Stomach smooth muscle (tissue), 2 donors: ENCODE results near the gene CYP1B1.
A peak's percentile ranks its signal among the peaks of the same experiment; 100 is the strongest.
"Not testable (repeated sequence)": the region's sequence is repeated elsewhere in the genome, so short reads cannot be mapped to it uniquely, and the experiment has no call there.

ENCODE experiments used
- H3K27ac ChIP-seq: one replicate; pipeline ENCODE4 v1.7.0; 2013; ENCODE audit warnings: mild to moderate bottlenecking, low read length, inconsistent platforms
- H3K27me3 ChIP-seq, 2 donors: one replicate each; pipeline ENCODE4 v1.7.0; 2013; ENCODE audit warnings: low read length in 2 of 2; ENCODE audit not compliant: insufficient read depth in 2 of 2, control insufficient read depth in 1 of 2
- H3K36me3 ChIP-seq, 2 donors: one replicate each; pipeline ENCODE4 v1.7.0; 2013; ENCODE audit warnings: low read length in 2 of 2; ENCODE audit not compliant: control insufficient read depth in 2 of 2, insufficient read depth in 2 of 2
- H3K4me1 ChIP-seq: one replicate; pipeline ENCODE4 v1.7.0; 2013; ENCODE audit warnings: low read length; ENCODE audit not compliant: control insufficient read depth, insufficient read depth
- H3K4me3 ChIP-seq, 2 donors: one replicate each; pipeline ENCODE4 v1.7.0; 2013; ENCODE audit warnings: low read length in 2 of 2
- H3K9ac ChIP-seq, 2 donors: one replicate each; pipeline ENCODE4 v1.7.0; 2013; ENCODE audit warnings: low read length in 2 of 2, mild to moderate bottlenecking in 1 of 2
- H3K9me3 ChIP-seq, 2 donors: one replicate each; pipeline ENCODE4 v1.7.0; 2013; ENCODE audit warnings: low read length in 2 of 2; ENCODE audit not compliant: control insufficient read depth in 2 of 2
- donor health status: healthy.
- donor health status: Pancreatic carcinoma.

Gene CYP1B1

GRCh38 chr2:38090212-38090611, 14.3 kb upstream of the CYP1B1 start:
- H3K36me3 ChIP-seq, H3K27ac ChIP-seq, H3K4me3 ChIP-seq, H3K9ac ChIP-seq, H3K27me3 ChIP-seq, H3K9me3 ChIP-seq: not testable (repeated sequence)
- H3K4me1 ChIP-seq: peaks cover 14% of the 10 kb centered on the region

- not testable (repeated sequence) for H3K27ac ChIP-seq, H3K9ac ChIP-seq, H3K27me3 ChIP-seq, H3K36me3 ChIP-seq, H3K4me3 ChIP-seq, H3K4me1 ChIP-seq, H3K9me3 ChIP-seq
Observed at GRCh38 chr2:38085998-38086698, 10.2 kb upstream of the CYP1B1 start.

GRCh38 chr2:38084556-38084955, 8.6 kb upstream of the CYP1B1 start:
- H3K36me3 ChIP-seq, H3K4me1 ChIP-seq, H3K4me3 ChIP-seq, H3K9ac ChIP-seq, H3K27ac ChIP-seq, H3K9me3 ChIP-seq, H3K27me3 ChIP-seq: not testable (repeated sequence)

- not testable (repeated sequence) for H3K9ac ChIP-seq, H3K36me3 ChIP-seq, H3K9me3 ChIP-seq, H3K27me3 ChIP-seq, H3K27ac ChIP-seq, H3K4me1 ChIP-seq, H3K4me3 ChIP-seq
Observed at GRCh38 chr2:38082727-38083126, 6.8 kb upstream of the CYP1B1 start.

GRCh38 chr2:38080346-38080745, 4.4 kb upstream of the CYP1B1 start:
- Histone ChIP-seq H3K4me3 (no peak overlapping the region), H3K4me1 (peaks cover 17% of the 10 kb centered on the region), H3K27me3 (peaks cover 0 to 6% of the 10 kb centered on the region in 2 donors), H3K27ac (no peak overlapping the region), H3K36me3 (no peaks in the 10 kb centered on the region), H3K9ac (no peak overlapping the region), H3K9me3 (no peaks in the 10 kb centered on the region)

GRCh38 chr2:38079116-38080052, 3.4 kb upstream of the CYP1B1 start:
- no peaks in the 10 kb centered on the region for H3K9me3 ChIP-seq
- H3K36me3 ChIP-seq: no peaks in the 10 kb centered on the region
- H3K4me1 ChIP-seq: peaks cover 26% of the 10 kb centered on the region
- peaks cover 2 to 15% of the 10 kb centered on the region in 2 donors for H3K27me3 ChIP-seq
- no peak overlapping the region for H3K27ac ChIP-seq
- H3K4me3 ChIP-seq: no peak overlapping the region
- H3K9ac ChIP-seq: no peak overlapping the region

- peaks cover 2 to 21% of the 10 kb centered on the region in 2 donors for H3K27me3 ChIP-seq
- H3K27ac ChIP-seq: peak overlapping the region; percentile 73
- H3K9ac ChIP-seq: peak overlapping the region; percentile 55 to 70
- H3K4me3 ChIP-seq: peak overlapping the region; percentile 73 to 78
- peaks cover 30% of the 10 kb centered on the region for H3K4me1 ChIP-seq
- no peaks in the 10 kb centered on the region for H3K9me3 ChIP-seq
- H3K36me3 ChIP-seq: no peaks in the 10 kb centered on the region
Observed at GRCh38 chr2:38077431-38077769, 1.4 kb upstream of the CYP1B1 start.

GRCh38 chr2:38076710-38077430, 919 bp upstream of the CYP1B1 start:
- Histone ChIP-seq H3K9ac (peak overlapping the region; percentile 62 to 70), H3K36me3 (no peaks in the 10 kb centered on the region), H3K27ac (peak overlapping the region; percentile 73), H3K9me3 (no peaks in the 10 kb centered on the region), H3K4me1 (peaks cover 30% of the 10 kb centered on the region), H3K27me3 (peaks cover 2 to 21% of the 10 kb centered on the region in 2 donors), H3K4me3 (peak overlapping the region; percentile 73 to 78)

- Histone ChIP-seq H3K9me3 (no peaks in the 10 kb centered on the region), H3K27me3 (peaks cover 2 to 21% of the 10 kb centered on the region in 2 donors), H3K9ac (peak overlapping the region; percentile 62 to 70), H3K4me3 (peak overlapping the region; percentile 73 to 78), H3K4me1 (peaks cover 30% of the 10 kb centered on the region), H3K36me3 (no peaks in the 10 kb centered on the region), H3K27ac (peak overlapping the region; percentile 73)
Observed at GRCh38 chr2:38076152-38076709, 280 bp upstream of the CYP1B1 start.

GRCh38 chr2:38074764-38075506, 1.0 kb downstream of the CYP1B1 start:
- Histone ChIP-seq H3K4me1 (peaks cover 30% of the 10 kb centered on the region), H3K27ac (peak overlapping the region; percentile 49), H3K4me3 (peak overlapping the region; percentile 73 to 78), H3K36me3 (peaks cover 0 to 3% of the 10 kb centered on the region in 2 donors), H3K9me3 (no peaks in the 10 kb centered on the region), H3K9ac (peak overlapping the region in 1 of 2 donors; percentile 70), H3K27me3 (peaks cover 2 to 21% of the 10 kb centered on the region in 2 donors)
